ENCODE data around the gene BCL7C.

GRCh38 chr16:30899794-30900193, 5.9 kb upstream of the BCL7C start:
- TF ChIP-seq CTCF (IDR thresholded peaks at IDR 0.05) (no peak), POLR2A (IDR thresholded peaks at IDR 0.05) (no peak)

Measured in stomach (tissue), 4 donors.